Kidney capillary endothelial cell (primary cell): ENCODE results near the gene PBX1.

ENCODE experiments used
- DNase-seq: peaks from one replicate; pipeline ENCODE4 v3.0.0-alpha.2; 2018; ENCODE audit warnings: low spot score

Gene PBX1

GRCh38 chr1:164618202-164618564 is 59.2 kb downstream of the PBX1 start:
- no peak for DNase-seq

GRCh38 chr1:164619006-164619784 is 60.2 kb downstream of the PBX1 start:
- DNase-seq: no peak

GRCh38 chr1:164622068-164622845 is 63.3 kb downstream of the PBX1 start:
- no peak for DNase-seq

GRCh38 chr1:164623805-164624204 is 64.8 kb downstream of the PBX1 start:
- no peak for DNase-seq

- DNase-seq: no peak
Measured at GRCh38 chr1:164624400-164624799, 65.4 kb downstream of the PBX1 start.

GRCh38 chr1:164625004-164625617 is 66.1 kb downstream of the PBX1 start:
- DNase-seq: no peak

GRCh38 chr1:164628772-164629171 is 69.8 kb downstream of the PBX1 start:
- DNase-seq: no peak

- DNase-seq: no peak
Measured at GRCh38 chr1:164629971-164630370, 71.0 kb downstream of the PBX1 start.

- no peak for DNase-seq
Measured at GRCh38 chr1:164630626-164631396, 71.8 kb downstream of the PBX1 start.

GRCh38 chr1:164631751-164632150 is 72.8 kb downstream of the PBX1 start:
- no peak for DNase-seq

- no peak for DNase-seq
Measured at GRCh38 chr1:164633997-164634396, 75.0 kb downstream of the PBX1 start.

GRCh38 chr1:164635059-164635802 is 76.2 kb downstream of the PBX1 start:
- DNase-seq: no peak

- no peak for DNase-seq
Measured at GRCh38 chr1:164635803-164636731, 77.1 kb downstream of the PBX1 start.

- no peak for DNase-seq
Measured at GRCh38 chr1:164636757-164637156, 77.8 kb downstream of the PBX1 start.

GRCh38 chr1:164637461-164638375 is 78.7 kb downstream of the PBX1 start:
- DNase-seq: no peak

GRCh38 chr1:164638492-164639202 is 79.7 kb downstream of the PBX1 start:
- DNase-seq: no peak

- no peak for DNase-seq
Measured at GRCh38 chr1:164640686-164641352, 81.8 kb downstream of the PBX1 start.

GRCh38 chr1:164641353-164641730 is 82.4 kb downstream of the PBX1 start:
- DNase-seq: no peak
